Activated naive CD8-positive, alpha-beta T cell treated with anti-CD3 and anti-CD28 coated beads for 36 hours (primary cell): ENCODE data around the gene CRCP. TPM values are rescaled to one million over a fixed set of nuclear protein-coding genes. Genes with fewer than 3 reads are reported as not detected.
"Not testable (repeated sequence)": the region's sequence is repeated elsewhere in the genome, so short reads cannot be mapped to it uniquely, and the experiment has no call there.

ENCODE experiments used
- DNase-seq: peaks from one replicate; pipeline ENCODE4 v3.0.0; 2021
- H3K27ac Mint-ChIP-seq: one replicate; pipeline ENCODE4 v1.8.0; 2022; ENCODE audit warnings: mild to moderate bottlenecking, moderate library complexity, mixed read lengths
- H3K27me3 Mint-ChIP-seq: one replicate; pipeline ENCODE4 v1.8.0; 2022; ENCODE audit warnings: mild to moderate bottlenecking, mixed read lengths
- H3K36me3 Mint-ChIP-seq: one replicate; pipeline ENCODE4 v1.8.0; 2021; ENCODE audit warnings: mild to moderate bottlenecking, mixed read lengths
- H3K4me1 Mint-ChIP-seq: one replicate; pipeline ENCODE4 v1.8.0; 2021; ENCODE audit warnings: mixed read lengths
- H3K4me3 Mint-ChIP-seq: one replicate; pipeline ENCODE4 v1.8.0; 2022; ENCODE audit warnings: mild to moderate bottlenecking, moderate library complexity, mixed read lengths
- H3K9me3 Mint-ChIP-seq: one replicate; pipeline ENCODE4 v1.8.0; 2022; ENCODE audit warnings: mixed read lengths
- total RNA-seq, 2 experiments: library from RNA; stranded (reverse); gene quantifications; one replicate each; pipeline ENCODE4 v1.2.3, GENCODE V29; 2021

The CRCP gene
- total RNA-seq: 10 to 100 TPM; 33.8 to 34.8 TPM

GRCh38 chr7:66114743-66115649 is at the start of gene CRCP:
TSS of gene CRCP (plus strand) at chr7:66114847. CDS start at chr7:66114963, 116 bp downstream.
- Mint-ChIP-seq H3K27ac (peak within 1 kb of the TSS; percentile 95), H3K4me1 (peaks cover 38% of the 10 kb centered on the region), H3K27me3 (no peaks in the 10 kb centered on the region), H3K36me3 (peaks cover 29% of the 10 kb centered on the region), H3K9me3 (no peaks in the 10 kb centered on the region), H3K4me3 (peak within 1 kb of the TSS; percentile 100)
- DNase-seq: peak; percentile 88

GRCh38 chr7:66069732-66070131 is 44.9 kb upstream of the CRCP start:
- H3K27ac Mint-ChIP-seq: no peak overlapping the region
- no peak overlapping the region for H3K4me3 Mint-ChIP-seq
- H3K4me1 Mint-ChIP-seq: no peaks in the 10 kb centered on the region
- no peaks in the 10 kb centered on the region for H3K27me3 Mint-ChIP-seq
- DNase-seq: no peak
- H3K9me3 Mint-ChIP-seq: no peaks in the 10 kb centered on the region
- no peaks in the 10 kb centered on the region for H3K36me3 Mint-ChIP-seq

- Mint-ChIP-seq H3K4me3 (no peak overlapping the region), H3K9me3 (no peaks in the 10 kb centered on the region), H3K4me1 (peaks cover under 1% of the 10 kb centered on the region), H3K27ac (no peak overlapping the region), H3K27me3 (no peaks in the 10 kb centered on the region), H3K36me3 (no peaks in the 10 kb centered on the region)
- DNase-seq: no peak
Observed at GRCh38 chr7:66070222-66070621, 44.4 kb upstream of the CRCP start.

GRCh38 chr7:66072208-66072607 is 42.4 kb upstream of the CRCP start:
- not testable (repeated sequence) for H3K27me3 Mint-ChIP-seq, H3K27ac Mint-ChIP-seq, H3K9me3 Mint-ChIP-seq, DNase-seq, H3K36me3 Mint-ChIP-seq, H3K4me3 Mint-ChIP-seq
- H3K4me1 Mint-ChIP-seq: peaks cover 11% of the 10 kb centered on the region

GRCh38 chr7:66075590-66076461 is 38.8 kb upstream of the CRCP start, which contains the start of gene ASL:
TSS of gene ASL (plus strand) at chr7:66075819. CDS start at chr7:66076082, 263 bp downstream.
- peak; percentile 94 for DNase-seq
- no peaks in the 10 kb centered on the region for H3K36me3 Mint-ChIP-seq
- H3K4me1 Mint-ChIP-seq: peaks cover 13% of the 10 kb centered on the region
- no peaks in the 10 kb centered on the region for H3K27me3 Mint-ChIP-seq
- peak within 1 kb of the TSS; percentile 79 for H3K4me3 Mint-ChIP-seq
- no peaks in the 10 kb centered on the region for H3K9me3 Mint-ChIP-seq
- no peak within 1 kb of the TSS for H3K27ac Mint-ChIP-seq

GRCh38 chr7:66076462-66077329 is 38.0 kb upstream of the CRCP start:
- Mint-ChIP-seq H3K4me1 (peaks cover 13% of the 10 kb centered on the region), H3K36me3 (no peaks in the 10 kb centered on the region), H3K9me3 (no peaks in the 10 kb centered on the region), H3K27ac (no peak overlapping the region), H3K27me3 (no peaks in the 10 kb centered on the region), H3K4me3 (peak overlapping the region; percentile 79)
- no peak for DNase-seq

GRCh38 chr7:66078067-66078466 is 36.6 kb upstream of the CRCP start:
- H3K4me3 Mint-ChIP-seq: no peak overlapping the region
- H3K4me1 Mint-ChIP-seq: peaks cover 13% of the 10 kb centered on the region
- H3K27me3 Mint-ChIP-seq: no peaks in the 10 kb centered on the region
- H3K9me3 Mint-ChIP-seq: no peaks in the 10 kb centered on the region
- no peaks in the 10 kb centered on the region for H3K36me3 Mint-ChIP-seq
- no peak for DNase-seq
- H3K27ac Mint-ChIP-seq: no peak overlapping the region

- no peak overlapping the region for H3K4me3 Mint-ChIP-seq
Observed at GRCh38 chr7:66082083-66082482, 32.6 kb upstream of the CRCP start.

GRCh38 chr7:66082886-66083415 is 31.7 kb upstream of the CRCP start:
- no peak overlapping the region for H3K27ac Mint-ChIP-seq
- DNase-seq: no peak
- H3K27me3 Mint-ChIP-seq: no peaks in the 10 kb centered on the region
- no peaks in the 10 kb centered on the region for H3K9me3 Mint-ChIP-seq
- no peak overlapping the region for H3K4me3 Mint-ChIP-seq
- no peaks in the 10 kb centered on the region for H3K4me1 Mint-ChIP-seq
- no peaks in the 10 kb centered on the region for H3K36me3 Mint-ChIP-seq

More at GRCh38 chr7:66082083-66082482, 32.6 kb upstream of the CRCP start:
- no peaks in the 10 kb centered on the region for H3K27me3 Mint-ChIP-seq
- DNase-seq: no peak
- H3K27ac Mint-ChIP-seq: no peak overlapping the region
- H3K36me3 Mint-ChIP-seq: no peaks in the 10 kb centered on the region
- no peaks in the 10 kb centered on the region for H3K9me3 Mint-ChIP-seq
- peaks cover 3% of the 10 kb centered on the region for H3K4me1 Mint-ChIP-seq

- no peaks in the 10 kb centered on the region for H3K4me1 Mint-ChIP-seq
- no peak for DNase-seq
- no peaks in the 10 kb centered on the region for H3K9me3 Mint-ChIP-seq
- H3K27me3 Mint-ChIP-seq: no peaks in the 10 kb centered on the region
- no peaks in the 10 kb centered on the region for H3K36me3 Mint-ChIP-seq
- H3K27ac Mint-ChIP-seq: no peak overlapping the region
- H3K4me3 Mint-ChIP-seq: no peak overlapping the region
Observed at GRCh38 chr7:66083677-66084076, 31.0 kb upstream of the CRCP start.

GRCh38 chr7:66088861-66089838 is 25.5 kb upstream of the CRCP start:
- no peaks in the 10 kb centered on the region for H3K27me3 Mint-ChIP-seq
- H3K4me1 Mint-ChIP-seq: no peaks in the 10 kb centered on the region

GRCh38 chr7:66092654-66093053 is 22.0 kb upstream of the CRCP start:
- no peaks in the 10 kb centered on the region for H3K9me3 Mint-ChIP-seq
- H3K36me3 Mint-ChIP-seq: no peaks in the 10 kb centered on the region
- H3K4me3 Mint-ChIP-seq: no peak overlapping the region
- no peak overlapping the region for H3K27ac Mint-ChIP-seq
- H3K4me1 Mint-ChIP-seq: no peaks in the 10 kb centered on the region
- no peak for DNase-seq
- no peaks in the 10 kb centered on the region for H3K27me3 Mint-ChIP-seq

More at GRCh38 chr7:66088861-66089838, 25.5 kb upstream of the CRCP start:
- DNase-seq: no peak
- Mint-ChIP-seq H3K9me3 (no peaks in the 10 kb centered on the region), H3K27ac (no peak overlapping the region), H3K4me3 (no peak overlapping the region), H3K36me3 (no peaks in the 10 kb centered on the region)

GRCh38 chr7:66095010-66095409 is 19.6 kb upstream of the CRCP start:
- no peak for DNase-seq
- no peaks in the 10 kb centered on the region for H3K9me3 Mint-ChIP-seq
- H3K4me3 Mint-ChIP-seq: no peak overlapping the region
- no peak overlapping the region for H3K27ac Mint-ChIP-seq
- H3K27me3 Mint-ChIP-seq: no peaks in the 10 kb centered on the region
- no peaks in the 10 kb centered on the region for H3K36me3 Mint-ChIP-seq
- H3K4me1 Mint-ChIP-seq: peaks cover 5% of the 10 kb centered on the region
